ENCODE results near the gene FOXP2. TPM values are rescaled to one million over a fixed set of nuclear protein-coding genes. Genes with fewer than 3 reads are reported as not detected.

FOXP2 gene
- total and polyA plus RNA-seq, 9 of the 15 experiments (the other 6 are each of a cell fraction or from before 2014, with no cell fraction given), result not detected

DNA sequence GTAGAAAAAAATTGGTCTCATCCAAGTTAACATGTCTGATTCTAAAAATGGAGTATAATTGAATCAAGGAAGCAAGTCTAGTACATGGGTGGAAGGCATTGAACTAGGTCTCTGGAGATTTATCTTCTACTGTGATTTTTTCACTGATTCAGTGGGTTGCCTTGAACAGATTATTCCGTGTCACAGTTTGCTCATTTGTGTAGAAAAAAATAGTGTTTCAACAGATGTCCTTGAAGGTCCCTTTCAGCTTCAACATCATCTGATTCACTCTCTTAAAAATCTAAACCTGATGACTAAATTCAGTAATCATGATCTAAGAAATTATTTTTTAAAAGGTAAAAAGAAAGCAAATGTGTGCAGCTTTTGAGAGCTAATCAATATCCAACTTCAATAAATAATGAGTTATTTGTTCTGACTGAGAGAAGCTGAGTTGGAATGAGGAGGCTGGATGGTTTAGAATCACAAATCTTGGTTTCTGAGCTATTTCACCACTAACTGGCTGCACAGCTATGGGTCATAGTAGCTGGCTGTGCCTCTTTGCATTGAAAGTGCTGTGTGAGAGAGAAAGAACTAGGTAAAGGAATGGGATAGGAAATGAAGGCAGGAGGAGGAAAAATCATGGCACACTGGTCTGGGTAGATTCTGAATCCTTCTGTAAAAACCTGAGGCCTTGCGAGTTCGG, 285.8 kb downstream of the FOXP2 start:
- Histone ChIP-seq H3K36me3 (ENCODE audit: control insufficient read depth, insufficient read depth, low read length) (no peaks in the 10 kb centered on the region), H3K9ac (ENCODE audit: insufficient read depth in 1 of 2, low read depth in 2 of 2, low read length in 2 of 2) (no peak overlapping the region), H3K27ac (ENCODE audit: extremely low read depth, low read depth, low read length) (no peak overlapping the region), H3K4me3 (no peak overlapping the region), H4K20me1 (replicated peaks; ENCODE audit: control insufficient read depth, insufficient read depth, low read length) (no peaks in the 10 kb centered on the region), H3K9me3 (replicated peaks; ENCODE audit: control insufficient read depth, insufficient read depth, low read depth, low read length) (no peaks in the 10 kb centered on the region), H3K4me2 (ENCODE audit: insufficient read depth, low read length) (no peak overlapping the region), H2AFZ (ENCODE audit: low read depth, low read length) (no peak overlapping the region), H3K4me1 (replicated peaks in 1 of 2; ENCODE audit: control insufficient read depth in 2 of 2, insufficient read depth in 2 of 2, low read length in 2 of 2) (no peaks in the 10 kb centered on the region), H3K27me3 (ENCODE audit: control insufficient read depth in 2 of 2, insufficient read depth in 2 of 2, low read length in 2 of 2) (no peaks in the 10 kb centered on the region), H3K9me1 (ENCODE audit: control insufficient read depth, insufficient read depth, low read length) (no peaks in the 10 kb centered on the region), H3K79me2 (ENCODE audit: control insufficient read depth, insufficient read depth, low read length) (no peaks in the 10 kb centered on the region)
- intact Hi-C loops (cut with micrococcal nuclease), result no loop called here
- TF ChIP-seq RBBP5 (IDR thresholded peaks at IDR 0.05; ENCODE audit: borderline replicate concordance, insufficient read depth, low read length, poor library complexity, severe bottlenecking) (no peak), MAZ (CRISPR knock-in tag; conservative IDR thresholded peaks at IDR 0.05 in 1 of 2, IDR thresholded peaks at IDR 0.05 in 1 of 2) (no peak), LCOR (CRISPR knock-in tag; IDR thresholded peaks at IDR 0.05) (no peak), TCF7 (IDR thresholded peaks at IDR 0.05; ENCODE audit: borderline replicate concordance) (no peak), FOXA1 (IDR thresholded peaks at IDR 0.05; ENCODE audit: borderline replicate concordance) (no peak), HDAC1 (IDR thresholded peaks at IDR 0.05) (no peak)
- TF ChIP-seq, protein P1, sequence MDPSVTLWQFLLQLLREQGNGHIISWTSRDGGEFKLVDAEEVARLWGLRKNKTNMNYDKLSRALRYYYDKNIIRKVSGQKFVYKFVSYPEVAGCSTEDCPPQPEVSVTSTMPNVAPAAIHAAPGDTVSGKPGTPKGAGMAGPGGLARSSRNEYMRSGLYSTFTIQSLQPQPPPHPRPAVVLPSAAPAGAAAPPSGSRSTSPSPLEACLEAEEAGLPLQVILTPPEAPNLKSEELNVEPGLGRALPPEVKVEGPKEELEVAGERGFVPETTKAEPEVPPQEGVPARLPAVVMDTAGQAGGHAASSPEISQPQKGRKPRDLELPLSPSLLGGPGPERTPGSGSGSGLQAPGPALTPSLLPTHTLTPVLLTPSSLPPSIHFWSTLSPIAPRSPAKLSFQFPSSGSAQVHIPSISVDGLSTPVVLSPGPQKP (CRISPR knock-in tag; IDR thresholded peaks at IDR 0.05), result no peak
- TF ChIP-seq, protein P2, sequence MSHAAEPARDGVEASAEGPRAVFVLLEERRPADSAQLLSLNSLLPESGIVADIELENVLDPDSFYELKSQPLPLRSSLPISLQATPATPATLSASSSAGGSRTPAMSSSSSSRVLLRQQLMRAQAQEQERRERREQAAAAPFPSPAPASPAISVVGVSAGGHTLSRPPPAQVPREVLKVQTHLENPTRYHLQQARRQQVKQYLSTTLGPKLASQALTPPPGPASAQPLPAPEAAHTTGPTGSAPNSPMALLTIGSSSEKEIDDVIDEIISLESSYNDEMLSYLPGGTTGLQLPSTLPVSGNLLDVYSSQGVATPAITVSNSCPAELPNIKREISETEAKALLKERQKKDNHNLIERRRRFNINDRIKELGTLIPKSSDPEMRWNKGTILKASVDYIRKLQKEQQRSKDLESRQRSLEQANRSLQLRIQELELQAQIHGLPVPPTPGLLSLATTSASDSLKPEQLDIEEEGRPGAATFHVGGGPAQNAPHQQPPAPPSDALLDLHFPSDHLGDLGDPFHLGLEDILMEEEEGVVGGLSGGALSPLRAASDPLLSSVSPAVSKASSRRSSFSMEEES (CRISPR knock-in tag; IDR thresholded peaks at IDR 0.05), result no peak
- TF ChIP-seq, protein P3, sequence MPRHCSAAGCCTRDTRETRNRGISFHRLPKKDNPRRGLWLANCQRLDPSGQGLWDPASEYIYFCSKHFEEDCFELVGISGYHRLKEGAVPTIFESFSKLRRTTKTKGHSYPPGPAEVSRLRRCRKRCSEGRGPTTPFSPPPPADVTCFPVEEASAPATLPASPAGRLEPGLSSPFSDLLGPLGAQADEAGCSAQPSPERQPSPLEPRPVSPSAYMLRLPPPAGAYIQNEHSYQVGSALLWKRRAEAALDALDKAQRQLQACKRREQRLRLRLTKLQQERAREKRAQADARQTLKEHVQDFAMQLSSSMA (CRISPR knock-in tag; IDR thresholded peaks at IDR 0.05), result no peak
- 0% methylated on average over 3 of the region's 3 CpGs for WGBS (ENCODE audit: insufficient coverage, low coverage, missing lambda C conversion rate)
- DNase-seq (ENCODE audit: extremely low read depth in 1 of 4, low spot score in 3 of 4) (no peak), FAIRE-seq (no peak), ATAC-seq (no peak)
- no TSS peak for BruUV-seq (replicated peaks)
- ChIA-PET POLR2A (no interaction called here), CTCF (ENCODE audit: low intra/inter-chr PET ratio) (no interaction called here)
- in situ Hi-C loops (cut with MboI), result no loop called here
